Measurements from ENCODE around the gene SYNGR4.

Gene SYNGR4

GRCh38 chr19:48321622-48322591, 42.3 kb upstream of the SYNGR4 start:
- H3K4me3 ChIP-seq (replicated peaks in 1 of 2; ENCODE audit: low read depth in 2 of 2, low read length in 2 of 2) = peak overlapping the region; percentile 53 to 55
- TF ChIP-seq CTCF (IDR thresholded peaks at IDR 0.05; ENCODE audit: low read depth, low read length) = no peak
- peak; percentile 99 to 100 for DNase-seq (ENCODE audit: low read depth in 2 of 2)

- DNase-seq (ENCODE audit: low read depth in 2 of 2) = peak; percentile 94 to 96
- TF ChIP-seq CTCF (IDR thresholded peaks at IDR 0.05; ENCODE audit: low read depth, low read length) = no peak
- peak within 1 kb of the TSS; percentile 70 to 76 for H3K4me3 ChIP-seq (replicated peaks in 1 of 2; ENCODE audit: low read depth in 2 of 2, low read length in 2 of 2)
Observed at GRCh38 chr19:48325265-48325910, 38.8 kb upstream of the SYNGR4 start, which contains the start of gene EMP3. TSS of gene EMP3 (plus strand) at chr19:48325552. CDS start at chr19:48326845, 1,293 bp downstream.

GRCh38 chr19:48329167-48329891, 34.8 kb upstream of the SYNGR4 start:
- peak; percentile 46 to 57 for DNase-seq (ENCODE audit: low read depth in 2 of 2)
- H3K4me3 ChIP-seq (replicated peaks in 1 of 2; ENCODE audit: low read depth in 2 of 2, low read length in 2 of 2) = no peak overlapping the region
- TF ChIP-seq CTCF (IDR thresholded peaks at IDR 0.05; ENCODE audit: low read depth, low read length) = no peak

GRCh38 chr19:48330012-48330681, 34.0 kb upstream of the SYNGR4 start:
- TF ChIP-seq CTCF (IDR thresholded peaks at IDR 0.05; ENCODE audit: low read depth, low read length) = no peak
- DNase-seq (ENCODE audit: low read depth in 2 of 2) = no peak
- H3K4me3 ChIP-seq (replicated peaks in 1 of 2; ENCODE audit: low read depth in 2 of 2, low read length in 2 of 2) = no peak overlapping the region

DNA sequence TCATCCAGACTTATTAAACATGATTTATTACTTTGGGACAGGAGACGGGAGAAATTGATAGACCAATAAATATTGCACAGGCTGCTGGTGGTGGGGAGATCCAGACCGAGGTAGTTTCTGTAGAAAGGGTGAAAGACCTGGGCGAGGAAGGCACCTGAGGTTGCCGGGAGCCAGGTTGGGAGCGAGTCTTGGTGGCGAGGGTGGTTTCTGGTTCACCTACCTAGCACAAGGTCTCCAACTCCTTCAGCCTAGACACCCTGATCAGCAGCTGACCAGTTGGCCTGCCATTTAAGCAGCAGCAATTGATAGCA, 31.9 kb upstream of the SYNGR4 start:
- no peak overlapping the region for H3K4me3 ChIP-seq (replicated peaks in 1 of 2; ENCODE audit: low read depth in 2 of 2, low read length in 2 of 2)
- no peak for TF ChIP-seq CTCF (IDR thresholded peaks at IDR 0.05; ENCODE audit: low read depth, low read length)
- DNase-seq (ENCODE audit: low read depth in 2 of 2) = no peak
